Peyer's patch (tissue), 4 donors: ENCODE measurements around the gene USP17L27. TPM values are rescaled to one million over a fixed set of nuclear protein-coding genes. Genes with fewer than 3 reads are reported as not detected.
"Not testable (repeated sequence)": the region's sequence is repeated elsewhere in the genome, so short reads cannot be mapped to it uniquely, and the experiment has no call there.

Source experiments
- DNase-seq, 3 donors: peaks; one replicate each; pipeline ENCODE4 v3.0.0-alpha.2; 2017 to 2019
- H3K27ac ChIP-seq, 4 donors: fragments of 200-600 bp; sonication (generic); one replicate each; pipeline ENCODE4 v1.5.1; 2016 to 2019
- H3K27me3 ChIP-seq, 2 donors: fragments of 200-600 bp; sonication (generic); one replicate each; pipeline ENCODE4 v1.5.1; 2019
- H3K36me3 ChIP-seq, 3 donors: fragments of 200-600 bp; sonication (generic); one replicate each; pipeline ENCODE4 v1.5.1; 2016 to 2019
- H3K4me1 ChIP-seq, 4 donors: fragments of 200-600 bp; sonication (generic); one replicate each; pipeline ENCODE4 v1.5.1; 2016 to 2019
- H3K4me3 ChIP-seq, 4 donors: fragments of 200-600 bp; sonication (generic); 1 replicate in 3 of 4; 2 replicates in 1 of 4; pipeline ENCODE4 v1.5.1; 2016 to 2019; ENCODE audit warnings: mild to moderate bottlenecking in 1 of 4
- H3K9me3 ChIP-seq, 4 donors: fragments of 200-600 bp; sonication (generic); one replicate each; pipeline ENCODE4 v1.5.1; 2016 to 2019; ENCODE audit warnings: mild to moderate bottlenecking in 1 of 4
- POLR2A ChIP-seq, 2 donors: fragments of 450-650 bp; IDR thresholded peaks; one replicate each; pipeline ENCODE4 v1.5.1; 2017; ENCODE audit warnings: antibody characterized with exemption in 2 of 2, mild to moderate bottlenecking in 2 of 2, moderate library complexity in 2 of 2
- total RNA-seq, 4 donors: library from RNA; depleted of rRNA; stranded (reverse); fragments of >200 nt; gene quantifications; one replicate each; pipeline ENCODE4 v1.1.0, GENCODE V29; 2016
- TF ChIP-seq, protein P1 (sequence below), 6 experiments: fragments of 450-650 bp in 4 of 6; fragments of 200-600 bp in 2 of 6; sonication (generic) in 1 of 6; IDR thresholded peaks; one replicate each; pipeline ENCODE4 v1.5.1; 2017 to 2019; ENCODE audit warnings: antibody characterized with exemption in 6 of 6, mild to moderate bottlenecking in 3 of 6, moderate library complexity in 1 of 6

USP17L27 gene
- total RNA-seq, 4 donors from 2014 or later, result not detected

GRCh38 chr4:9381012-9381534, 37.1 kb downstream of the USP17L27 start:
- H3K4me3 ChIP-seq, result peak overlapping the region; percentile 17 to 50 (median 38)
- H3K27me3 ChIP-seq, H3K36me3 ChIP-seq, H3K9me3 ChIP-seq, H3K4me1 ChIP-seq, H3K27ac ChIP-seq: not testable (repeated sequence)
- DNase-seq, result peak; percentile 32 to 82 (median 48)
- TF ChIP-seq, protein P1, sequence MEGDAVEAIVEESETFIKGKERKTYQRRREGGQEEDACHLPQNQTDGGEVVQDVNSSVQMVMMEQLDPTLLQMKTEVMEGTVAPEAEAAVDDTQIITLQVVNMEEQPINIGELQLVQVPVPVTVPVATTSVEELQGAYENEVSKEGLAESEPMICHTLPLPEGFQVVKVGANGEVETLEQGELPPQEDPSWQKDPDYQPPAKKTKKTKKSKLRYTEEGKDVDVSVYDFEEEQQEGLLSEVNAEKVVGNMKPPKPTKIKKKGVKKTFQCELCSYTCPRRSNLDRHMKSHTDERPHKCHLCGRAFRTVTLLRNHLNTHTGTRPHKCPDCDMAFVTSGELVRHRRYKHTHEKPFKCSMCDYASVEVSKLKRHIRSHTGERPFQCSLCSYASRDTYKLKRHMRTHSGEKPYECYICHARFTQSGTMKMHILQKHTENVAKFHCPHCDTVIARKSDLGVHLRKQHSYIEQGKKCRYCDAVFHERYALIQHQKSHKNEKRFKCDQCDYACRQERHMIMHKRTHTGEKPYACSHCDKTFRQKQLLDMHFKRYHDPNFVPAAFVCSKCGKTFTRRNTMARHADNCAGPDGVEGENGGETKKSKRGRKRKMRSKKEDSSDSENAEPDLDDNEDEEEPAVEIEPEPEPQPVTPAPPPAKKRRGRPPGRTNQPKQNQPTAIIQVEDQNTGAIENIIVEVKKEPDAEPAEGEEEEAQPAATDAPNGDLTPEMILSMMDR (IDR thresholded peaks at IDR 0.05), result peak in 4 of 6 experiments; percentile 42 to 65 (median 54)

GRCh38 chr4:9384126-9384525, 40.2 kb downstream of the USP17L27 start:
- Histone ChIP-seq H3K4me1 (no peaks in the 10 kb centered on the region), H3K4me3 (no peak overlapping the region), H3K27me3 (no peaks in the 10 kb centered on the region), H3K27ac (no peak overlapping the region), H3K36me3 (no peaks in the 10 kb centered on the region), H3K9me3 (no peaks in the 10 kb centered on the region)
- no peak for DNase-seq
- TF ChIP-seq, protein P1 (IDR thresholded peaks at IDR 0.05), result no peak
- no peak for TF ChIP-seq POLR2A (IDR thresholded peaks at IDR 0.05)

DNA sequence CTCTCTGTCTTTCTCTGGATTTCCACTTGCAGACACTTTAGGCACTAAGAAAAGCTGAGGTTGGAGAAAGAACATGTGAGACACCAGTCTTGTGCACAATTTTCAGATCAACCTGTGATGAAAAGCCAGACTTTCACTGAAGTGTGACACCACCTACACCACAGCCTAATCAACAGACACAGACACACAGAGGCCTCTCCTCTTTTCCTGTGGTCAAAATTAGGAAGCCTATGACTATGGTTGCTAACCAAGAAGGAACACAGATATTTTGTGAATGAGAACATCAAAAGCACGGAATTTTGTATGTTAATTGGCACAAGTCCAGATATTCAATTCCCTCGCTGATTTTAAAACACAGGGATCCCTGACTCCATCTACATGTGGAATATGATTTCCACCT, 45.1 kb downstream of the USP17L27 start:
- not testable (repeated sequence) for H3K4me1 ChIP-seq, H3K36me3 ChIP-seq, H3K27ac ChIP-seq, H3K4me3 ChIP-seq, H3K9me3 ChIP-seq, DNase-seq, H3K27me3 ChIP-seq

Other genes starting within 250 kb of the USP17L27 start
- not detected for gene FAM90A26, start 173.7 kb upstream of the USP17L27 start, total RNA-seq
- gene USP17L10, start 133.5 kb upstream of the USP17L27 start, total RNA-seq, result not detected
- gene USP17L11, start 128.7 kb upstream of the USP17L27 start, total RNA-seq, result not detected
- not detected for gene USP17L12, start 124.0 kb upstream of the USP17L27 start, total RNA-seq
- not detected for gene USP17L13, start 119.3 kb upstream of the USP17L27 start, total RNA-seq
- gene USP17L15, start 109.8 kb upstream of the USP17L27 start, total RNA-seq, result not detected
- not detected for gene USP17L17, start 100.3 kb upstream of the USP17L27 start, total RNA-seq
- gene USP17L18, start 95.5 kb upstream of the USP17L27 start, total RNA-seq, result not detected
- gene USP17L19, start 90.8 kb upstream of the USP17L27 start, total RNA-seq, result not detected
- not detected for gene USP17L20, start 86.0 kb upstream of the USP17L27 start, total RNA-seq
- not detected for gene USP17L21, start 81.3 kb upstream of the USP17L27 start, total RNA-seq
- gene USP17L22, start 76.5 kb upstream of the USP17L27 start, total RNA-seq, result not detected
- not detected for gene USP17L24, start 19.0 kb upstream of the USP17L27 start, total RNA-seq
- not detected for gene USP17L25, start 14.2 kb upstream of the USP17L27 start, total RNA-seq
- gene USP17L26, start 9.5 kb upstream of the USP17L27 start, total RNA-seq, result not detected
- gene USP17L5, start 4.7 kb upstream of the USP17L27 start, total RNA-seq, result not detected
- not detected for gene USP17L28, start 4.7 kb downstream of the USP17L27 start, total RNA-seq
- gene USP17L29, start 9.5 kb downstream of the USP17L27 start, total RNA-seq, result not detected
- gene USP17L30, start 19.0 kb downstream of the USP17L27 start, total RNA-seq, result not detected
- gene DEFB131A, start 100.3 kb downstream of the USP17L27 start, total RNA-seq, result not detected